SW480 (cell line): ENCODE measurements around the gene CPT1B.
"Not testable (repeated sequence)": the region's sequence is repeated elsewhere in the genome, so short reads cannot be mapped to it uniquely, and the experiment has no call there.

Experiments
- DNase-seq: peaks from one replicate; pipeline ENCODE4 v3.0.0-alpha.2; 2016; ENCODE audit warnings: low spot score

CPT1B gene

GRCh38 chr22:50608996-50609395, 30.8 kb upstream of the CPT1B start:
- no peak for DNase-seq

GRCh38 chr22:50608058-50608840, 30.0 kb upstream of the CPT1B start:
- not testable (repeated sequence) for DNase-seq

- DNase-seq = no peak
These were observed 29.4 kb upstream of the CPT1B start for GRCh38 chr22:50607659-50608020.

- DNase-seq = no peak
These were observed 28.9 kb upstream of the CPT1B start for GRCh38 chr22:50606946-50607658.

DNA sequence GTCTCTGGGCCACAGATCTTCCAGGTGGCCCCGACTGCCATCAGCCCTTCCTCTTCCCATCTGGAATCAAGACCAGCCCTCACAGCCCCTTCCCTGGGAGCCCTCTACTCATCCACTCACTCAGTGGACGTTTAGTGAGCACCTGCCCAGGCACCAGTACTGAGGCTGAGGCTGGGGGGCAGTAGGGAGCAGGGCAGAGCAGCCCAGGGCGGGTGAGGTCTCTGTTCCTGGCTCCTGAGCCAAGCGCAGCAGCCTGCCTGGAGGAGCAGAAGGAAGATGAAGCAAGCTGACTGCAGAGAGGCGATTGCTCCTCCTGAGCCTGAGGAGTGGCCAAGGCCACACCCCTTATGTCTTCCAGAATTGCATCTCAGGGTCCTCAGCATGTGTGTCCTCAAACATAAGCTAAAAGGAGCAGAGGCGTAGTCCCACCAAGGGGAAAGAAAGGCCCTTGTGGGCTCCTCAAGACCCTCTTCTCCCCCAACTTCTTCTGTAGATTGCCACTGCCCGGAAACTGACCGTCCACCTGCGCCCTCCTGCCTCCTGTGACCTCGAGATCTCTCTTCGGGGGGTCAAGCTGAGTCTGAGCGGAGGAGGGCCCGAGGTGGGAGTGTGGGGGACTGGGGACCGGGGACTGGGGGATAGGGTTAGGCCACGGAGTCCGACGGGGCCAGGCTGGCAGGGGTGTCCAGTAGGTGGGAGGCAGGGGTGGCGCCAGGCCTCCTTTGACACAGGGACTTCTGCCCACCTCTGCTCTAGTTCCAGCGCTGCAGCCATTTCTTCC, 28.1 kb upstream of the CPT1B start:
- DNase-seq = no peak

- DNase-seq = no peak
These were observed 27.4 kb upstream of the CPT1B start for GRCh38 chr22:50605613-50606074.

DNA sequence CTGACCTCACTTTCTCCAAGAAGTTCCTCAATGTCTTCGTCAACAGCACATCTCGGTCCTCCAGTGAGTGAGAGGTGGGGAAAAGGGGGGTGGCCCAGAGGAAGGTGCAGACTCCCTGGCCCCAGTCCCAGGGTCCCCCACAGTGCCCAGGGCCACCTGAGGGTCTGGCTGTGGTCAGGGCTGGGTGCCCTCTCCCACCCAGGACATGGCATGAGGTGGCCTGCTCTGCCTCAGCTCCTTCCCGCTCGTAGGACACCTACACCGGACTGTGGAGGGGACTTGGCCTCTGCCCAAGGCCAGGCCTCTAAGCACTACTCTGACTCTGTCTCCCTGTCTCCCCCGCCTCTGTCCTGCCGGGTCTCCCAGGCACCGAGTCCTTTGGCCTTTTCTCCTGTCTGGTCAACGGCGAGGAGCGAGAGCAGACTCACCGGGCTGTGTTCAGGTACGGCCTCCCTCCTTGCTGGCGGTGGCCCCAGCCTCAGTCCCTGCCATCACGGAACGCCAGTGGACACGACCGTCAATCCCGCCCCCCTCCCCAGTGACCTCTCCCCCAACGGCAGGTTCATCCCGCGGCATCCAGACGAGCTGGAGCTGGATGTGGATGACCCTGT, 26.9 kb upstream of the CPT1B start:
- DNase-seq = no peak

DNA sequence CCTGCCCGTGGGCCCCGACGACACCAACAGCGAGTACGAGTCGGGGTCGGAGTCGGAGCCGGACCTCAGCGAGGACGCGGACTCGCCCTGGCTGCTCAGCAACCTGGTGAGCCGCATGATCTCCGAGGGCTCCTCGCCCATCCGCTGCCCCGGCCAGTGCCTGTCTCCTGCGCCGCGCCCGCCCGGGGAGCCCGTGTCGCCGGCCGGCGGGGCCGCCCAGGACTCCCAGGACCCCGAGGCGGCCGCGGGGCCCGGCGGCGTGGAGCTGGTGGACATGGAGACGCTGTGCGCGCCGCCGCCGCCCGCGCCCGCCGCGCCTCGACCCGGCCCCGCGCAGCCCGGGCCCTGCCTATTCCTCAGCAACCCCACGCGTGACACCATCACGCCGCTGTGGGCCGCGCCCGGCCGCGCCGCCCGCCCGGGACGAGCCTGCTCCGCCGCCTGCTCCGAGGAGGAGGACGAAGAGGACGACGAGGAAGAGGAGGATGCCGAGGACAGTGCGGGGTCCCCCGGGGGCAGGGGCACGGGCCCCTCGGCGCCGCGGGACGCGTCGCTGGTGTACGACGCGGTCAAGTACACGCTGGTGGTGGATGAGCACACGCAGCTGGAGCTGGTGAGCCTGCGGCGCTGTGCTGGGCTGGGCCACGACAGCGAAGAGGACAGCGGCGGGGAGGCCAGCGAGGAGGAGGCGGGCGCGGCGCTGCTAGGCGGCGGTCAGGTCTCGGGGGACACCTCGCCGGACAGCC, 26.2 kb upstream of the CPT1B start:
- DNase-seq = no peak

GRCh38 chr22:50603511-50604255, 25.5 kb upstream of the CPT1B start:
- no peak for DNase-seq

DNA sequence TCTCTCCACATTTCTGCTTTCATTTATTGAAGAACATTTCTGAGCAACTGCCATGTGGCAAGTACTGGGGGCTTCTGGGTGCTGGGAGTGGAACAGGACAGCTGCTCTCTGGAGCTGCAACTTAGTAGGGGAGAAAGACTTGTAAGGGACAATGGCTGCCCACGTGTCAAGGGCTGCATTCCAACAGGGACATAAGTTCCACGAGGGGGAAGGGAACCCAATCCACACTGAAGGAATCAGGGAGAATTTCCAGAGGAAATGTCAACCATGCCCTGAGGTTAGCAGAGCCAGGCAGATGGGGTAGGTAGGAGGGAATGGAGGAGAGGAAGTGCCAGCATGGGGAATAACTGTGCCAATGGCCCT, 24.1 kb upstream of the CPT1B start:
- no peak for DNase-seq

DNA sequence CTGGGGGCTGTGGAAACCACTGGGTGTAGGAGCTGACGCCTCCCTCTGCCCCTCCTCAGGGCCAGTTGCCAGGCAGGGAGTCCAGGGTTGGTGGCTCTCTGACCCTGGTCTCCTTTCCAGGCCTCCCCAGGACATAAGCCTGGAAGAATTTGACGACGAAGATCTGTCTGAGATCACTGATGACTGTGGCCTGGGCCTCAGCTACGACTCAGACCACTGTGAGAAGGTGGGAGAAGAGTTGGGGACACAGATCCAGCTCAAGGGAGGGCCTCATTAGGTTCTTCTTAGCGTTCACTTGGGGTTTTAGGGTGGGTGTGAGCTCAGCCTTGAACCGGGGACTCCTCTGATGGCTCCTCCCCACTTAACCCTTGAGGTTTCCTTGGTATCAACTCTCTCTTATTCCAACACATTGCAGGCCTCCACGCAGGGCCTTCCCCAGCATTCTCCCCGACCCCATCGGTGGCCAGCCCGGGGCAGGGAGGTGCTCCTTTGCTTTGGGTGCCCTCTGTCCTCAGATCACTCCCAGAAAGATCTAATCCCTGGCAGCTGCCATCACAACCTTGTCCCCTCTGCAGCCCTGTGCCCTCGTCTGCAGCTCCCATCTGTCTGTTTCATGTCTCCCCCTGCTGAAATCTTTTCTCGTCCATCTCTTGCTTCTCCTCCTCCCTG, 23.6 kb upstream of the CPT1B start:
- no peak for DNase-seq

DNA sequence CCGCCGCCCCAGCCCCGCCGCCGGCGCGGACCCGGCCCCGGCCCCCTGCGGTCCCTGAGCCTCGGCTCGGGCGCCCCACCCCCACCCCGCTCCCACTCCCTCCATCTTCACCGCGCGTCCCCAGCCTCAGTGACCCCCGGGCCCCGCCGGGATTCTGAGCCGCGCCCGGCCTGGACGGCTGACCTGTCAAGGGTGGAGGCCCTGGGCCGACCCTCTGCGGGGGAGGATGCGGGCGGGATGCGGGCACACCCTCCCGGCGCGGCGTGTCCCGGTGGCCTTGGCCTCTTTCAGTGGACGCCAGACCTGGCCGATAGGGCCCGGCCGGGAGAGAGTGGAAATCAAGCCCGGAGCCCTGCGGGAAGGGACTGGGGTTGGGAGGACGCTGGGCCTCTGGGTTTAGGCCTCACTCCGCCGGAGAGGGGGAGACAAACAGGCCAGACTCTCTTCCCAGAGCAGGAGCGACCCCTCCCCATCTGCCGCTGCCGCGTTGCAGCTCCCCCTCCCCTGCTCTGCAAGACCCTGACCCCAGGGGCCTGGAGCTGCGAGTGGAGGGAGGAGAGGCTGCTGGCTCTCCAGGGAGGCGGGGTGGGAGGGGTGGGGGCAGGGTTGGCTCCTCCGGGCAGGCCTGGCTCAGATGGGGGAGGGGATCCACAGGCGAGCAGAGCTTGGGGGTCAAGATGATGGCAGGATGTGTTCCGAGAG, 22.9 kb upstream of the CPT1B start:
- no peak for DNase-seq

GRCh38 chr22:50600538-50600937, 22.3 kb upstream of the CPT1B start, which contains the start of gene MAPK8IP2:
MAPK8IP2 (plus strand) TSS chr22:50600793; CDS start chr22:50600819, 26 bp downstream.
- no peak for DNase-seq

- no peak for DNase-seq
These were observed 21.7 kb upstream of the CPT1B start for GRCh38 chr22:50599816-50600455.

DNA sequence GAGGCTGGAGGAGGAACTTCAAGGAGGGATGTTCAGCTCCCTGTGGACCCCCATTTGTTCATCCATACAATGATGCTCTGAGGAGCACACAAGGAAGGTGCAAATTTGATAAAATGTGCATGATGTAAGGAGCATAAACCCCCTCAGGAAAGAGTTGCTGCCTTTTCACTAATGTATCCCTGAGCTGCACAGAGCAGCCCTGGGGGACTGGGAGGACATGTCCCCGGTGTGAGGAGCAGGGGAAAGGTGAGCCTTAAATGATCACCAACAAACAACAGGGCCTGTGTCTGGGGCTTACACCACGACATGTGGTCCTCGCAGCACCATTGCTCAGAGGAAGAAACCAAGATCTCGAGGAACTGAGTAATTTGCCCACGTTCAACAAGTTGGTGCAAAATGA, 18.9 kb upstream of the CPT1B start:
- no peak for DNase-seq

DNA sequence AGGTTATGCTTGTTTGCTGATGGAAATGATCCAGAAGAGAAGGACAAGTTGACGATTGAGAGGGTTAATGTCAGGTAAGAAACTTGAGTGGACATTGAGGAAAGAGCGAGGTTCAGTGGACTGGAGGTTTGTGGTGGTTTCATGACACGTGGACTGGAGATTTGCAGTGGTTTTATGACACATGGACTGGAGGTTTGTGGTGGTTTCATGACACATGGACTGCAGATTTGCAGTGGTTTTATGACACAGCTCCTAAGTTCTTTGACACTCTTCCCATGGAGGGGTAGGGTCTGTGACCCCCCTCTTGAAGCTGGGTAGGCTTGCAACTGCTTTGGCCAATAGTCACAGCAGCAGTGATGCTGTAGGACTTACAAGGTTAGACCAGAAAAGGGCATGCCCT, 17.0 kb upstream of the CPT1B start:
- DNase-seq = no peak

DNA sequence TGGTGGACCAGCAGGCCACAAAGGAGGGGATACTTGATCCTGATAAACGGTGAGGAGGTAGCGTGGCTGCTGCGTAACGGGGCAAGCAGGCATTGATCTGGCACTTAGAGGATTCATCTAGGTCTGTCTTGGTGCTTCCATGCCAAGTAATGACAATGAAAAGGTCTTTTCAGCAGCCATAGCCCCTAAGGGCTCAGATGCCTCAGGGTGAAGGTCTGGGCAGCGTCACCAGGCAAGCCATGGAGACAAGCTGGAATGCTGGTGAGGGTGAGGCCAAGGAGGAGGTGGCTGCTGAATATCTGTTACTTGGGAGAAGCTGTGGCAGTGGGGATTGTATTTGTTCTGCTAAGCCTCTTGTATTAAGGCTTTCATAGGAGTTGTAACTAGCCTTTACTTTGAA, 9.2 kb upstream of the CPT1B start:
- no peak for DNase-seq

DNA sequence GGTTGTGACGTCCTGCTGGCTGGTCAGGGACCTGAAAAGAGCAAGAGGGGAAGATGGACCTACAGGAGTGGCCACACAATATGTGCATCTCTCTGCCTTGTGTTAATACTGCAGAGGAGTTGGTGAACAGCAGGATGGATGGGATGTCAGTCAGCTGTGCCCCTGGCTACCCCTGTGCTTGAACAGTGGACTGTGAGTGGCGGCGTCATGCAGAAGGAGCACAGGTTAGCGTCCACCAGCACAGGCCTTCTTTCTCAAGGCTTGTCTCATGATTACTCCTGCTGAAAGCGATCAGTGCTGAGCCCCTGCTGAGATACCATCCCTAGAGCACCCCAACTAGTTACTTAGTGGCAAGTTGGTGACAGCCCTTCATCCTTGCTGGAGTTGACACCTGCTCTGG, 8.2 kb upstream of the CPT1B start:
- DNase-seq = no peak

GRCh38 chr22:50585781-50586180, 7.6 kb upstream of the CPT1B start:
- no peak for DNase-seq
